Measurements from ENCODE around the gene DUSP1. TPM values are rescaled to one million over a fixed set of nuclear protein-coding genes. Genes with fewer than 3 reads are reported as not detected.

The DUSP1 gene
- total RNA-seq, 1 donor from 2014 or later: 10.6 TPM

Other genes with a start within 250 kb of the DUSP1 start
- 0.05 and 0.31 TPM in 2 replicates for gene NEURL1B, start 129.9 kb downstream of the DUSP1 start, total RNA-seq
- 47.1 and 47.3 TPM in 2 replicates for gene ERGIC1, start 63.1 kb upstream of the DUSP1 start, total RNA-seq
- 76.7 and 77.8 TPM in 2 replicates for gene RPL26L1, start 188.2 kb upstream of the DUSP1 start, total RNA-seq
- gene ATP6V0E1, start 212.6 kb upstream of the DUSP1 start, total RNA-seq: 146 and 147 TPM in 2 replicates